Stimulated activated CD4-positive, alpha-beta T cell treated with anti-CD3 and anti-CD28 coated beads, Interleukin-12 subunit alpha, Interleukin-12 subunit beta, amount 100 ng/mL, for 48 hours (primary cell): Measurements from ENCODE around the gene GNAT3.

Experiments used
- DNase-seq, 3 donors: peaks; one replicate each; pipeline ENCODE4 v3.0.0-alpha.2; 2020; ENCODE audit warnings: low read depth in 2 of 3, low spot score in 1 of 3

GNAT3 gene

DNA sequence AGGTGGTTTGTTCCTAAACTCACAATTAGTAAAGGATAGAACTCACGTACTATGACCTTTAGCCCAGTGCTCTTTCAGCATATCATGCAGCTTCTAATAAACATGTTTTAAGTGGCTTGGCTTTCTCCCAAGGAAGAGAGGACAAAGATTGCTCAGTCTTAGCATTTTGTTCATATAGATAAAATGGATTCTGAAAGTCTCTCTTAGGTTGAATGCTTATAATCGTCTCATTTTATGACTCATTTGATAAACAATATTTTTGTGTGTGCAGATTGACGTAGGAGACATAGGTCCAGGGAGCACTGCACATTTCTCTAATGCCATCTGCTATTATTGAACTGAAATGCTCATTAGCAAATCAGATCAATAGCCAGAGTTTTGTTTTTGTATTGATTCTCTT, 44.8 kb downstream of the GNAT3 start:
- DNase-seq, result no peak

DNA sequence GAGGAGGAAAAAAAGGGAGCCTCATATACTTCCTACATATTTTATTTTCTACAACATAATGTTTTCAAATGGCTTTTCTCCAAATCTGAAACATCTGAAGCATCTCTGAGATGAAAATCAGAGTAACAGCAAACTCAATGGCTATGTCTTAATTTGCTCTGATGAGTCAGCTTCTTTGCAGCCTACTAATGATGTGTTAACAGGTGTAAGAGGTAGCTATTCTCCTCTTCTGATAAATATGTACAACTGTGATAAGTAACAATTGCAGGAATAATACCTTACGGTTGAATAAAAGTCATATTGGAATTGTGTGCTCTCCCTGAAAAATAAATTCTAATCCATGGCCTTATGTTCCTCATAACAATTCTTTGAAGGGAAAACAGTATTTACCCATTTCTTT, 45.2 kb downstream of the GNAT3 start:
- no peak for DNase-seq

DNA sequence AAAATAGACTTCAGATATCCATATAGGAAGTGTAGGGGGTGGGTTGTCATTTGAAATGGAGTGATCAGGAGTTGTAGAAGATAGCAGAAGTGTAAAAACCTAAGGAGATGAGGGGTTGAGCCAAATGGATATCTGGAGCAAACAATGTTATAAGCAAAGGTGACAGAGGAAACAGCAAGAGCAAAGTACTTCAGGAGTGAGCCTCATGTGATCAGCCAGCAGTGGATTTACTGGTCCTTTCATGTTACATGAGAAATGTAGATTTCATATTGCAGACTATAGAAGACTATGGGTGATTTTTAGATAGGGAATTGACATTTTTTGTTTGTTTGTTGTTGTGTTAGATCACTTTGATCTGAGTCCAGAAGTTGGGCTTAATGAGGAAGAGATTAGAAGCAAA, 47.7 kb downstream of the GNAT3 start:
- DNase-seq, result no peak

DNA sequence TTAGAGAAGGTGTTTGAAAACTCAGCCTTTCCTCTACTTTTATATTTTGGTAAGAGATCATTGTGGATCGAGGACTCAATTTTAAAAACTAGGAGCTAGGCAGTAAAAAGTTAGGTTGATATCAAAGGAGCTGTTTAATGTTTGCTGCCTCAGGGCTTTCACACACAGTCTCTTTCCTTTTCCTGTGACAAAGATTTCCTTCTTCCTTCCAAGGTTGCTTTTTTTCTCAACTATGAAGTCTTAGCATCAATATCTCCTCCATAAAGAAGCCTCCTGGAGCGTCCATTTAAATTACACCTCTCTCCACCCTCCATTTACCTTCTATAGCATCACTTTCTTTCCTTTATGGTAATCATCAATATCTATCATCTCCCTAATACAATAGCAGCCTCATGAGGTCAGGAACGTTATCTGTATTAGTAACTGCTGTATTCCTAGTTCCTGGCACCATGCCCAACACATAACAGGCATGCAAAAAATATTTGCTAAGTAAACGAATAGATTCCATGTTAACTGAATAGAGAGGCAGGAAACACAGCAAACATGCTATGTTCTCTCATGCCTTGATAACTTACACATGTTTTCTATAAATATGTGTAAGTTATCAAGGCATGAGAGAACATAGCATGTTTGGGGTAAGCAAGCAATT, 48.5 kb downstream of the GNAT3 start:
- no peak for DNase-seq

DNA sequence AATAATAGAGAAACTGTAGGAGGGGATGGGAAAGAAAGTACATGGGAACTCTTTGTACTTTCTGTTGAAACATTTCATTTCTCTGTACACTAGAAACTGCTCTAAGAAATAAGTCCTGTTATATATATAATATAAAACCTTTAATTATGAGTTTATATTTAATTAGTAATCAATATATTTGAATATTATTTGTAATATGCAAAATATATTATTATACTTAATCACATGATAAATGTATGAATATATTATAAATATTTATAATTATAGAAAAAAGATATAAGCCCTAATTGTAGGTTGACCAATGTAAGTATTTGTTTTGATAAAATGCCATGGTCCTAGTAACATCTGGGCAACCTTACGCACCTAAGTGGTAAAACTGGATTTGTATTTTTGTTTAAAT, 51.0 kb downstream of the GNAT3 start:
- DNase-seq, result no peak

DNA sequence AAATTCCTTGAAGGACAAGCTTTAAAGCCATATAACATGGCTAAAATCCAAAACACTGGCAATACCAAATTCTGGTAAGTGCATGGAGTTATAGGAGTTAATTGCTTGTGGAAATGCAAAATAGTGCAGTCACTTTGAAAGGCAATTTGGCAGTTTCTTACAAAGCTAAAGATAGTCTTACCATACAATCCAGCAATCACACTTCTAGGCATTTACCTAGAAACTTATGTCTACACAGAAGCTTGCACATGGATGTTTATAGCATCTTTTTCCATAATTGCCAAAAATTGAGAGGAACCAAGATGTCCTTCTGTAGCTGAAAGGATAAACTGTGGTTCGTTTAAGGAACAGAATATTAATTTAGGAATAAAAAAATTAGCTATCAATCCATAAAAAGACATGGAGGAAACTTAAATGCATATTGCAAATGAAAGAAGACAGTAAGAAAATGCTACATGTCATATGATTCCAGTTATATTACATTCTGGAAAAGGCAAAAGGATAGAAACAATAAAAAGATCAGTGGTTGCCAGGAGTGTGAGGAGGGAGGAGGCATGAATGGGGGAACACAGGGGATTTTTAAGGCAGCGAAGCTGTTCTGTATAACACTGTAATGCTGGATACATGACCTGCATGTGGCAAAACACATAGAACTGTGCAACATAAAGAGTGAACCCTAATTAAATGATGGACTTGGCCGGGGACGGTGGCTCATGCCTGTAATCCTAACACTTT, 51.9 kb downstream of the GNAT3 start:
- no peak for DNase-seq

DNA sequence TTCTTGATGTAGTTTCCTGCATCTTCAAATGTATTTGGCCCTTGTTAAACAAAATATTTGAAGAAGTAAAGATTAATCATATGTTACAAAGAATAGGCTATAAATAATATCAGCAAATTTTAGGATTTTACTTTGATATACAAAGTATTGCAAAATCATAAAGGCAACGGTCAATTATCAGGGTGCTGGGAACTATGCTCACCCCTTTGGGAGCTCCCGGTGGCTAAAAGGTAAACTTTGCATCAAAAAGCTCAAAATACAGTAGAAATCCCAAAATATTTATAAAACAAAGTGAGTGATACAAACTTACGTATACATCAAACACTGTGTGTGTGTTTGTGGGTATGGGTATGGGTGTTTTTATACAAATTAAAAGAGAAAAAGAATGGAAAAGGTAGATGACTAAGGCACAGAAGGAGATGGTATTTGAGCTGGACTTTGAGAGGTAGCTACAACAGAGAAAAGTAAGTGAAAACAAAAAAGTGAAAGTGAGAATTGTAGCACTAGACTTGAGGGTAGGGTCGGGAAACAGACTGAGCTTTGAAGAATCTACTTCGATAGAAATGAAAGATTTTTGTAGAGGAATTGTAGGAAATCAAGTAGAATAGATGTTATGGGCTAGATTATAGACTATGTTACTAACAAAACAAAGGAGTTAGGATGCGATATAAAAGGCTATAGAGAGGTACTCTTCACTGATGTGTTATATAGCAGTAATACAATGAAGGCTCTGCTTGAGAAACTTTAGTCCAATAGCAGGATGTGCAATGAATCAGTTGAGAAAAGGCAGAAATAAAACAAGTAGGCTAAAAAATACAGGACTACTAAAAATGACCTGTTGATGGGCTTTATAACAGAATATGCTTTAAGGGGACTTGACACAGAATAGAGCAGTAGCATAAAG, 52.8 kb downstream of the GNAT3 start:
- DNase-seq, result no peak

DNA sequence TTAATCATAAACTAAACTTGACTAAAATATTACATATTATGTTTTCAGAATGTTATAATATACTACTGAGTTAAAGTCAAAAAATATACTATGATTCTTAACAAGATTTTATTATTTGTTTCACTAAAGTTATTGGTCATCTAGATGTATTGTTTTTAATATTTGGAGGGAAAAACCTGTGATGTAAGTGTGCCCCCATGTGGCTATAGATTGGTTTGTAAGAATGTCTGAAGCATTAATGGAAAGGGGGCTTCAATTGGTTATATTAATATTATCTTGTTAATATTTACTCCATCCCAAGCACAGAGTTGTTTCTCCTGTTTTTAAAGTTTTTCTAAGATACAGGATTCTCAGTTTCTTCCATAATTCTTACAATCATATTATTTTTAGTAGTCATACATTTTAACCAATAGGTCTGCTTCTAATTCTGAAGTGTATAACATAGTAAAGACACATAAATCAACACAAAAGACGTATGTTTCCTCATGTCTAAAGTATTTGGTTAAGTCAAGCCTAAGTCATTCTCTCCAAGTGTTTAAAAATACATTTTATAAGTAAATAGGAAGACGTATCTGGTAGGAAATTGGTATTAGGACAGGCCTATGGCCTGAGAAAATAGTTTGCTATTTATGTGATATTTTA, 58.0 kb downstream of the GNAT3 start:
- no peak for DNase-seq

DNA sequence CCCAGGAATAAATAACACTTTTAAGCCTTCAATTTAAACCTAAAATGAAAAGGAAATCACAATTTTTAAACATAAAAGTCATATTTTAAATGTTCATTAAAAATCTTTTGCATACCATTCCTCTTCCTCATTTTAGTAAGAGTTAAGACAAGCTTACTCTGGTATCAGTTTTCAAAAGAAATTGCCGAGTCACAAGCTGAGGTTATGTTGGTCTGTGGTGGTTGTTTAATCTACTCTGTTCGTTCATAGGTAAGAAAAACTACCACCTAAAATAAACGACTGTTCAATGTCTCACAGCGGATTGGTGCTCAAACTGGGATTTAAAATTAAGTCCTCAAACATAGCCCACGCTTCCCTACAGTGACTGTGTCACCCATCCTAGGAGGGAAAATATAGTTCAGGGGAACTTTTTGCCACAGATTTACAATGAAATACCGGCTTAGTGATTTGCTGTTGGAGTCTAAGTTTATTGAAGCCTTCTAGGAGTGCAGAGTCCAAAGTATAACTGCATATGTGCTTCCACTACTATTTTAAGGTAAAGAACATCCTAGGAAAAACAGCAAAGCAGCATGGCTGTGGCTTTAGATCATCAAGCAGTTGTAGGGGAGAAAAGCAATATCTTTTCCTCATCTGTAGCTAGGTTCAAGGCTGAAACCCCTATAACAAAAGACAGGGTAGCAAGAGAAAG, 61.1 kb downstream of the GNAT3 start:
- no peak for DNase-seq

DNA sequence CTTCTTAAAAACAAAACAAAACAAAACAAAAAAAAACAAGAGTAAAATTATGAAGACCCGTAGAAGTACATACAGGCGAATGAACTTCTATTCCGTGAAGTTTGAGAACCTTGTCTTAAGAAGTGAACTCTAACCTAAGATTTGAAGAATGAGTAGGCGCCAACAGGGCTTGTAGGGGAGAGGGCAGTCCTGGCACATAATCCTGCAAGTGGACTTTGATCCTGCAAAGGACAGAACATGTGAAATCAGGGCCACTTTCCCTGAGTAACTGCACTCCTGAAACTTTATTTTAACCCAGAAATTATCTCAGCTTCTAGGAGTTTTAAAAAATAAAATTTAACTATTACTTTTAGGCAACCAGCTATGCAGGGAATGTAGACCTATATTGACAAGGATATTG, 62.0 kb downstream of the GNAT3 start:
- no peak for DNase-seq

DNA sequence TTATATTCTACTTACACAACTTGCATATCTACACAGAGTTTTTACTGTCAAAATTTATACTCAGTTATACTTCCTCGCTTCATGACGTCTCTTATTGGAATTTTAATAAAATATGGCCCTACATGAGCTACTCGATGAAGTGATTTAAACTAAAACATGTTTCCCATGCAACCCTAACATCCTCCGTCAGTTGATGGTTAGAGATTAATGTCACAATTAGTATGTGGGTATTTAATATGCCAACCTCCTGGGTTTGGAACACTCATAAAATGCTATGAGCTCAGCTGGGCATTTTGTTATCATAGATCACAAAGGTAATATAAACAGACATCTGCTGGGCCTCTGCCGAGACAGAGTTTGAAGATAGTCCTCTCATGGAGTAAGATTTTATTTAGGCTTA, 66.5 kb downstream of the GNAT3 start:
- DNase-seq, result no peak

DNA sequence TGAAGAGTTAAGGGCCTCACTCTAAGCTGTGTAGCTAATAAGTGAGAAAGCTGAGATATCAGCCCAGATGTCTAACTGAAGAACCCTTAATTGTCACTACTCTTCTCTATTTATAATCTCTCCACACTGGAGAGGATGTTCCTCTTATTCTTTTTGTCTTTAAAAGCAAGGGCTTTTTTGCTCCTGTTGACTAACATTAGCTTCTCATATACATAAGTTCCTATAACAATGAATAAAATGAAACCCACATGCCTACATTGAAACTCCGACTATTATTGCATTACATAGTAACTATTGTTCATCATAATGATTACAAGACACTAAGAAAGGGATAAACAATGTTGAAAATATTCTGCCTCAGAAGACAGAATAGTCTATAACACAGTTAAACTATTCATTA, 67.1 kb downstream of the GNAT3 start:
- DNase-seq, result no peak

DNA sequence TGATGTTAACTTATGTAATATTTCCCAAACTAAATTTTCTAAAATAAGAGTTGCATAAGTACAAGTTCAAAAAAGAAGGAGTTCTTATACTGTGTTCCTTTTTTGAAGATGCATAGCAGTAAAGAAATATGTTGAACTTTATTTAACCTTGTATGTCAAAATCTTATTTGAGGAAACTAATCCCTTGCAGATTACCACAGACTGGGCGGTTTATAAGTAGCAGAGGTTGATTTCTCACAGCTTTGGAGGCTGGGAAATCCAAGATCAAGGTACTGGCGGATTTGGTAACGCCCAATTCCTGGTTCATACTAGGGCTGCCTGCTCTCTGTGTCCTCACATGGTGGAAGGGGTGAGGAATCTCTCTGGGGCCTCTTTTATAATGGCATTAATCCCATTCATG, 68.5 kb downstream of the GNAT3 start:
- no peak for DNase-seq

DNA sequence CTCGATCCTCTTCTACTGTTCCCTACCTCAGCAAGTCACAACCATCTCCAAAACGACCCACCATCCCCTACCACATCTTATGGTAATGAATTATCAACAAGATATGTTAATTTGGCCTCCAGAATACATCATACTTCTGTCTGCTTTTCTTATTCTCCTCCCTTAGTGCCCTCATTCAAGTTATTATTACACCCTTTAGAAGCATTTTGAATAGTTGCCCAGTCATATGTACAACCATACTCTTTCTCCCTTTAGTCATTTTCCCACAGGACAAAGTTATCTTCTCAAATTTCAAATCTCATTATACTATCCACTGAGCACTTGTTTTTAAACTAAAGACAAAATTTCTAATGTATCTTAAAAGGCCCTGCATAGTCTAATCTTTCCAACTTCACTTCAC, 71.0 kb downstream of the GNAT3 start:
- no peak for DNase-seq

DNA sequence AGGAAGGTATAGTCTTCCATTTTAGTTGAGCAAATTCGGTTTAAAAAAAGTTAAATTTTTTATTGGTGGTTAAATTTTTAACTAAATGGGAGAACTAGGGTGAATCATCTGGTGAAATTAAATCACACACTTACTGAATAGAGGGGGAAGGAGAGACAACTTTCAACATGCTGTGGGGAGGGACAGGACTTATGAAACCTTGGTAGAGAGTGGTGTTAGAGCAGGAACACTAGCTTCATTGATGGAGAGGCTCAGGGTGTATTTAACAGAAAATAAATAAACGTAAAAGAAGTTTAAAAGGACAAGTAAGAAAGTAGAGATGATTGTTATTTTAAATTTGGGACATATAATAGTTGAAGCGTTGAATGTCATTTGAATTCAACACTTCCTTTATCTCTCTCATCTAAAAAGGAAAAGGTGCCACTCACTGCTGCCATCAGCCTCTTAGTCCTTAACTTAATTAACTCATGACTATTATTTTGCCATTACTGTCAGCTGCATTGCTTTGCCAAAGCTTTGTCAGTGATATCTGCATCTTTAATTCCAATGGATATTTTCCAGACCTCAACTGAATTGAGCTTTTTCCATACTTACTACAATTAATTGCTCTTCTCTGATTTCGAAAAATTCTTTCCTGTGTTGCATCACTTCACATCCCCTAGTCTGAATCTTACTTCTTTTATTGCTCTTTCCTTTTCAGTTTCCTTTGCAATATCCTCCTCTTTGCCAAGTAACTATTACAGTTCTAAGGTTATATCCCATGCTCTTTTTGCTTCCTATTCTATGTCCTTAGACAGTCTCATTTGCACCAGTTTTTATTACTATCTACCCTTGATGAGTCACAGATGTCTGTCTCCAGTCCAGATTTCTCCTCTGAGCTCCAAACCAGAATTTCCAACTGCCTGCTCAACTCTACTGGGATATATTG, 71.7 kb downstream of the GNAT3 start:
- no peak for DNase-seq

DNA sequence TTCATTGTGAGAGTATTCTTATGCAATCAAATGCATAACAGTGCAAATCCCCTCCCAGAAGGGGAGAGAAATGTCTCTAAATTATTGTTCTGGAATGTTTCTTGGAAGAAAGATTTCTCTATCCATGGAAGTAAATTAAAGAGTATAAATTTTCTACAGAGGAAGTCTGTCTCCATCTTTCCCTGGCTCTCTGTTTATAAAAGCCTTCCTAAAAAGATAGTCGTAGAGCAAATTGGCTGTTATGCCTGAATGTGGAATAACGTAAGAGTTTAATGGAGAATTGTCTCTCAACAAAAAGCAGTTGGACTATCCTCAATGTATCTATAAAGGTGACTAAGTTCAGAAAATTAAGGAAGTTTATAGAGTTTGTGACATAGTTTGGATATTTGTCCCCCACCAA, 76.3 kb downstream of the GNAT3 start:
- no peak for DNase-seq

DNA sequence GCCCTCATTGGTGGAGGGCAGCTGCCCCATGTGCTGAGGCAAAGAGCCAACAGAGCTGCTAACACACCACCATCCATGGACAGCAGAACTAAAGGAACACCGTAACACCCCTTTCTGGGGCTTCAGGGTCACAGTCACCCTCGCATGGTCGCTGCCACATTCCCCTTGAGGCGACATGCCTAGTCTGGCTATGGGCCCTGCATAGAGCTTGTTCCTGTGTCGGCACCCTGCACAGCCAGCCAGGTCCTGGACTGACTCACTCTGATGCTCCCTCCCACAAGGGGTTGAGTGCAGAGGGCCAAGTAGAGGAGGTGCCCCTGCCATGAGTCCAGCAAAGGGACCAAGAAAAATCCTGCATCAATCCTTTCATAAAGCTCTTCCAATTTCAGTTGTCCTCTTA, 77.8 kb downstream of the GNAT3 start:
- no peak for DNase-seq

DNA sequence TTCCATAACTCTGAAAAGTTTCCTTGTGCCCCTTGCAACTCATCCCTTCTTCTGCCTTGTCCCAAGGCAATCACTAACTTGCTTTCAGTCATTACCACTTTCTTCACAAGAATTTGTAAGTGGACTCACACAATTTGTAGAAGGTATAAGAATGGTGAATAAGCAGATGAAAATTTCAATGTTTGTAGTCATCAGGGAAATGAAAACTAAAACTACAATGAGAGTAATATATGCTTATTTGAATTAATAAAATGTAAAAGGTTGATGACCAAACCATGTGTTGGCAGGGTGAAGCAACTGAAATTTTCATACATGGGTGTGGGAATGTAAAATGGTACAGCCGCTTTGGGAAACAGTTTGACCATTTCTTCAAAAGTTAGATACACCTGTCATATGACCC, 79.7 kb downstream of the GNAT3 start:
- no peak for DNase-seq

DNA sequence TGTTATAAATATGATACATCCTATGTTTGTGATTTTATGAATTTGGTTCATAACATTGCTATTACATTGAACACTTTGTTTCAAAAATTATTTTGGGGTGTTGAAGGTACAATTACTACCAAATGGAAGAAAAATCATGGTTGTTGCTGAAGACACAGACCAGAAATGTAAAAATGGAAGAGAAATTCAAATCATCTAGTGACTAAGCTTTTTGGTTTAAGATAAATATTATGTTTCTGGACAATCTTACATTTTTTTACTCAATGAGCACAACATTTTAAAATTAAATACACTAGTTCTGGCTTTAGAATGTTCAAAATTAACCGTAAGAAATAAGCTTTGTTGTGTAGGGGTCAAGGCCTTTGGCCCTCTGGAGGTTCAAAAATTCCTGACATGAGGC, 82.7 kb downstream of the GNAT3 start:
- no peak for DNase-seq
